ENCODE results near the gene FLVCR2. TPM values are rescaled to one million over a fixed set of nuclear protein-coding genes. Genes with fewer than 3 reads are reported as not detected.

FLVCR2 gene, protein sequence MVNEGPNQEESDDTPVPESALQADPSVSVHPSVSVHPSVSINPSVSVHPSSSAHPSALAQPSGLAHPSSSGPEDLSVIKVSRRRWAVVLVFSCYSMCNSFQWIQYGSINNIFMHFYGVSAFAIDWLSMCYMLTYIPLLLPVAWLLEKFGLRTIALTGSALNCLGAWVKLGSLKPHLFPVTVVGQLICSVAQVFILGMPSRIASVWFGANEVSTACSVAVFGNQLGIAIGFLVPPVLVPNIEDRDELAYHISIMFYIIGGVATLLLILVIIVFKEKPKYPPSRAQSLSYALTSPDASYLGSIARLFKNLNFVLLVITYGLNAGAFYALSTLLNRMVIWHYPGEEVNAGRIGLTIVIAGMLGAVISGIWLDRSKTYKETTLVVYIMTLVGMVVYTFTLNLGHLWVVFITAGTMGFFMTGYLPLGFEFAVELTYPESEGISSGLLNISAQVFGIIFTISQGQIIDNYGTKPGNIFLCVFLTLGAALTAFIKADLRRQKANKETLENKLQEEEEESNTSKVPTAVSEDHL
- total RNA-seq (2014; rRNA removed), result 23.9 and 29.8 TPM in 2 replicates
- polyA plus RNA-seq (2012), result 5.3 TPM

DNA sequence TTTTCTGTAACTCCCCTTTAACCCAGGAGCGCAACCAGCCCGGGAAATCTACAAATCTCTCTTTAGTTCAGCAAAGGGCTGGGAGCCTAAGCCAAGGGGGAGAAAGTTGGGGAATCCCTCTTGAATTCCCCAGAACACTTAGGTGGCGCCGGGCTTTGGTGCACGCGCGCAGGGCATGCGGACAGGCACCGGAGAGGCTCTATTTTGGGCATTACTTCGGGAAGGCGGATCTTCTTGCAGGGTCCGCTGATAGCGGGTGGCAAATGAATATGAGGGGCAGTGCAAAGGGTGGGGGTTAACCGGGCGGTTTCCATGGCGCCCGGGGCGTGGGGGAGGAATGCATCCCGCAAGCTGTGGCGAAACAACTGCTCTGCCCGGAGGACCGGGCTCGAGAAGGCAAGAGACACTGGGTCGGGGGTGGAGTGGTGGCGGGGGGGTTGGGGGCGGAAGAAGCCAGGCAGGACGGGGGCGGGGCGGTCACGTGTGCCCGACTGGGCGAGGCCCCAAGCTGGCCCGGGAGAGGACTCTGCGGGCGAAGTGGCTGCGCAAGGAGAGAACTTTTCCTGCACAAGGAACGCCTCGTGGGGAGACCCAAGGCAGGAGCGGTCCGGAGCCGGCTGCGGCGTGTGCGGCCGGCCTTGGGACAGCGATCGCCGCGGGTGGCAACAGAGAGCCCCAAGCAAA is at the start of gene FLVCR2:
Gene FLVCR2, plus strand, starts transcription at position 519 of the 684 bp plus-strand sequence. CDS start 353 bp downstream, outside the sequence.
- peak; percentile 77 for DNase-seq (ENCODE audit: low read depth)

GRCh38 chr14:75531256-75531655 is 47.2 kb upstream of the FLVCR2 start:
- DNase-seq (ENCODE audit: low read depth), result no peak

GRCh38 chr14:75531660-75532317 is 46.6 kb upstream of the FLVCR2 start:
- peak; percentile 26 for DNase-seq (ENCODE audit: low read depth)

DNA sequence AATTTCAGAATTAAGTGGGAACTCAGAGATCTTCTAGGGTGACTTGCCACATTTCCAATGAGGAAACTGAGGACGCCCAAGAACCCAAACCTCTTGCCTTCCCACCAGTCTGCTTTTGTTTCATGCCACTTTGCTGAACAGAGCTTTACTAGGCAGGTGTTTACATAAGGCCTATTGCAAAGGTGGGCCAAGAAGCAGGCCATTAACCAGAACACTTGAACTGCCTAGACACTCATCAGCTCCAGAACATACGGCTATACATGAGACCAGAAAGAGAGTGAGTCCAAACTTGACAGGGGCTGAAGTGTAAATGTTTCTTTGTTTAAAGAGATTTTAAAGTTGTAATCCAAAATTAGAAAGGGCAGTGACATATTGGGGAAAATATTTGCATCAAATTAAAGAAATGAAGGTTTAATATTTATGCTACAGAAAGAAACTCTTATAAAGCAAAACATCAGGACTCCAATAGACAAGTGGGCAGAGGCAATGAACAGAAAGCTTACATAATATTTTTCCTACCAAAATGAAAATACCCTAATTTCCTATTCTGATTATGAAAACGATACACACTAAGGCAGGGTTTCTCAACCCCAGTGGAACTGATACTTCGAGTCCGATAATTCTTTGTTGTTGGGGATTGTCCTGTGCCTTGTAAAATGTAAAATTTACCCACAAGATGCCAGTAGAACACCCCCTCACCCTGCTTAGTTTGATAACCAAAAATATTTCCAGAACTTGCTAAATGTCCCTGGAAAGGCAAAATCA is 44.4 kb upstream of the FLVCR2 start:
- DNase-seq (ENCODE audit: low read depth), result no peak

- DNase-seq (ENCODE audit: low read depth), result no peak
Measured at GRCh38 chr14:75535164-75535898, 43.1 kb upstream of the FLVCR2 start.

DNA sequence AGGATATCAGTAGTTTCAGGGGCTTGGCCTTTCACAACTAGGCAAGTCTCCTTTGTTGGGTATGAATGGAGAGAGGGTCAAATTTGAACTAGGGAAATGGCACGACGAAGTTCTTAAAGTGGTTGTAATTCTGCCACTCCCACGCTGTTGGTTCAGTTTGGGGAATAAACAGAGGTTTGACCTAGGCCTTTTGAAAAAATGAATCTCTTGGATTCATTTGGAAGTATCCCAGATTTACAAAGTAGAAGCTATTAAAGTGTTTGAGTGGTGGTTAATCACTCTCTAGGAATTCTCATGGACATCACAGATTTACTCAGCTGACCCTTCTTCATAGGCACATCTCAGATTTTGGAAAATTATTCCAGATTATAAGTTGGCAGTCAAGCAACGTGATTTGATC is 41.3 kb upstream of the FLVCR2 start:
- no peak for DNase-seq (ENCODE audit: low read depth)

- DNase-seq (ENCODE audit: low read depth), result no peak
Measured at GRCh38 chr14:75539162-75539560, 39.3 kb upstream of the FLVCR2 start.

- no peak for DNase-seq (ENCODE audit: low read depth)
Measured at GRCh38 chr14:75539561-75540478, 38.6 kb upstream of the FLVCR2 start.

GRCh38 chr14:75540479-75540851 is 38.0 kb upstream of the FLVCR2 start:
- DNase-seq (ENCODE audit: low read depth), result no peak

DNA sequence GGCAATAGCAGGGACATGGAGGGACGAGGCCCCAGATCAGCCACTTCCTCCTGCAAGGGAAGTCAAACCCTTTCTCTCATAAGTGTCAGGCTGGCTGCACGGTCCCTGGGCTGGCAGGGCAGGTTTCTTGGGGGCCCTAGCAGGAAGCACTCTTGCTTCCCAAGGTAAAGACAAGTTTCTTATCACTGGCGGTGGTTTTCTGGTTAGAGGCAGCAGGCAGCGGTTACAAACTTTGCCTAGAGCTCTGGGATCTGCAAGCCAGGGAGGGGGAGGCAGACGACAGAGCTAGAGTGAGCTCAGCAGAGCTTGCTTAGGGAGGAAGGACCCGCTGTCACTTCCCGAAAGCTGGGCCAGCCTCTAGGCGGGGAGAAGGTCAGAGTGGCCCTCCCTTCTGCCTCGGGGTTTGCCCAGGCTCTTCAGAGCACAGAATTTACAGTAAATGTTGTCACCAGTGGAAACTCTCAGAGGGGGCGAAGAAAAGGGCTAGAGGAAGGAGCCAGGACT is 35.8 kb upstream of the FLVCR2 start:
- no peak for DNase-seq (ENCODE audit: low read depth)

- DNase-seq (ENCODE audit: low read depth), result no peak
Measured at GRCh38 chr14:75543253-75543652, 35.2 kb upstream of the FLVCR2 start.

- DNase-seq (ENCODE audit: low read depth), result no peak
Measured at GRCh38 chr14:75543786-75544185, 34.6 kb upstream of the FLVCR2 start.

GRCh38 chr14:75545907-75546306 is 32.5 kb upstream of the FLVCR2 start:
- DNase-seq (ENCODE audit: low read depth), result no peak

DNA sequence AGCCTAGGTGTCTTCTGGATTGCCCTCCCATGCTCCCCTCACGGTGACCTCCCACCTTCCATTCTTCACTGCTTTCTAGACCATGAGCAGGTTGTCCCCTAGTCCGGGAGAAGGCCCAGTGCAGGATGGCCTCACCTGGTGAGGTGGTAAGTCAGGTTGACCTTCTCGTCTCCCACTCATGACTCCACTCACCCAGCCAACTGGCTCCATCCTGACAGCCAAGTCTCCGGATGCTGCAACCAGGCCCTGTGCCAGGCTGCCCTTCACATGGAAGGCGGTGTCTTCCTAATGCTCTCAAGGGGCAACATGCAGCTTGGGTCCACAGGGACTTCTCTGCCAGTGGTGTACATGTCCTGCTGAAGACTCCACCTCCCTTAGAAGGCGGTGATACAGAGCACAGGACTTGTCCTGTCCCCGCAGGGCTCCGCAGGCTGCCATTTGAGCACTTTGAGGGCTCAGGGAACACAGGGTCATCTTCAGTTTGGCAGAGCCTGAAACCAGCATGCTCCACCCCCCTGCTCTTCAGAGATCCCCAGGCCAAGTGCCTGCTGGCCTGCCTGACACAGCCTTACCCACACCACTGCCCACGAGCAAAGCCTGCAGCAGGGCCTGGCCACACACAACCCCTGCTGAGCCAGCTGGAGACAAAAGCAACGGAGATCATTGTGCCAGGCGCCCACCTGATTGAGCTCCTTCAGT is 30.7 kb upstream of the FLVCR2 start:
- DNase-seq (ENCODE audit: low read depth), result no peak

DNA sequence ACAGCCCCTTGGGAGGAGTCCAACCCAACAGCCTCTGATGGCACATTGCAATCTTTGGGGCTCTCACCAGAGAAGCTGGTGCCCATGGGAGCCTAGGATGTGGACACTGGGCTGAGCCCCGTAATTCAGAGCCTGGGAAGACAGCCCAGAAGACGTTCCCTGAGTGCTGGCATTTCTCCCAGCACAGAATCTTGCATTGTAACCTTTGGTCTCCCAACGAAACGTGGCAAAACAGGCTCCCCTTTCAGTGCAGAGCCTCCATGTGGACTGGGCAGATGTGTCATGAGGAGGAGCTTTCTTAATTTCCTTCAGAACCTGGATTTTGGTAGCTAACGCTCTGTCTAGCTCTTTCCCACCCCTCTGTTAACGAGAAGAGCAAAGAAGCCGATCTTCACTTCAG is 29.9 kb upstream of the FLVCR2 start:
- DNase-seq (ENCODE audit: low read depth), result no peak

- no peak for DNase-seq (ENCODE audit: low read depth)
Measured at GRCh38 chr14:75549169-75549568, 29.3 kb upstream of the FLVCR2 start.

DNA sequence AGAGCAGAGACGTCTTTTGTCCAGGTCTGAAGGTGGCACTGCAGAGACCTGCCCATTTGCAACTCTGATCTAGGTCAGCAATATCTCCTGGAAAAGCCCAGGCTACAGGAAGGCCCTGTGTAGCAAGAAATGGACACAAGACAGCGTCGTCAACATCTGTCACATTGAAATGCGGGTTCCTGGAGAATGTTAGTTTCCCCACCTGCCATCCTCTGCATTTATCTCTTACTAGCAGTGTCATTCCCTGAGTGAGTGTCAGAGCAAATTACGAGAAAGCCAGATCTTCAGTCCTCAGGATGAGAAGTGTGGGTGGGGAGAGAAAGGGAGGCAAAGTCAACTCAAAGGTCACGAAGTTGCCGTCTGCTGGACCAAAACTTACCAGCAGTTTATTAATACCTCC is 27.4 kb upstream of the FLVCR2 start:
- no peak for DNase-seq (ENCODE audit: low read depth)

DNA sequence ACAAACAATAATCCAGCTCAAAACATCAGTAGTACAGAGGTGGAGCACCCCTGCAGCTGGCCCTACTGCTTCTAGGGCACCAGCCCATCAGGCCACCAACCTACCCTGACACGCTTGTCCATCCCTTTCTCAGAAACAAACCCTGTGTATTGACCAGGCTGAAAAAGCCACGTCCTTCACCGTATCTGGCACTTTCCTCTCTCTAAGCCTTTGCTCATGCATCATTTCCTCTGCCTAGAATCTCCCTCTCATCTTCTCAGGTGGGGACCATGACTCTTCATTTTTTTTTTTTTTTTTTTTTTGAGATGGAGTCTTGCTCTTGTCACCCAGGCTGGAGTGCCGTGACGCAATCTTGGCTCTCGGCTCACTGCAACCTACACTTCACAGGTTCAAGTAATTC is 25.3 kb upstream of the FLVCR2 start:
- DNase-seq (ENCODE audit: low read depth), result no peak

All from LHCN-M2 (cell line).